A673 (cell line): Measurements from ENCODE around the gene TBX1.

Experiments used
- EZH2 ChIP-seq: fragments of 200-600 bp; sonication (generic); IDR thresholded peaks from 2 replicates; pipeline ENCODE4 v1.6.1; 2017; ENCODE audit warnings: borderline replicate concordance, low read depth, mild to moderate bottlenecking, mixed read lengths, antibody characterized with exemption, low read length; ENCODE audit not compliant: poor library complexity, severe bottlenecking
- TF ChIP-seq, protein P1 (sequence below): fragments of 300-800, 200-600 bp; sonication (generic); conservative IDR thresholded peaks from 2 replicates; pipeline ENCODE4 v1.5.1; 2017; ENCODE audit warnings: low read depth, mild to moderate bottlenecking, antibody characterized with exemption, low read length, moderate library complexity, mixed read lengths

DNA sequence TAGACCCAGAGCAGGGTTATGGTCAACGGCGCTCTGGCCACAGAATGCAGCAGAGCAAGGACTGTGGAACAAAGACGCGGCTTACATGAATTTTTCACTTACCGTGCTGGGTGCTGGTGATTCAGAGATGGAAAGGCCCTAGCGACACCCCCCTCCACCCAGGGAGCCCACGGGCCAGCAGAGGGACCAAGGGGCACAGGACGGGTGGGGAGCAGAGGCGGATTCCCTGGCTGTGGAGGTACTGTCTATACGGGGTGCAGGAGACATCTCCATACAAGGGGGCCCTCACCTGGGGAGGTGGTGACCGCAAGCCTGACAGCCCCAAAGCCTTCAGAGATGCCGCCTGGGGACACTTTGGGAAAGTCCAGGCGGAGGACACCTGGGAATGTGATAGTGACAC is 47.3 kb upstream of the TBX1 start:
- TF ChIP-seq, protein P1, sequence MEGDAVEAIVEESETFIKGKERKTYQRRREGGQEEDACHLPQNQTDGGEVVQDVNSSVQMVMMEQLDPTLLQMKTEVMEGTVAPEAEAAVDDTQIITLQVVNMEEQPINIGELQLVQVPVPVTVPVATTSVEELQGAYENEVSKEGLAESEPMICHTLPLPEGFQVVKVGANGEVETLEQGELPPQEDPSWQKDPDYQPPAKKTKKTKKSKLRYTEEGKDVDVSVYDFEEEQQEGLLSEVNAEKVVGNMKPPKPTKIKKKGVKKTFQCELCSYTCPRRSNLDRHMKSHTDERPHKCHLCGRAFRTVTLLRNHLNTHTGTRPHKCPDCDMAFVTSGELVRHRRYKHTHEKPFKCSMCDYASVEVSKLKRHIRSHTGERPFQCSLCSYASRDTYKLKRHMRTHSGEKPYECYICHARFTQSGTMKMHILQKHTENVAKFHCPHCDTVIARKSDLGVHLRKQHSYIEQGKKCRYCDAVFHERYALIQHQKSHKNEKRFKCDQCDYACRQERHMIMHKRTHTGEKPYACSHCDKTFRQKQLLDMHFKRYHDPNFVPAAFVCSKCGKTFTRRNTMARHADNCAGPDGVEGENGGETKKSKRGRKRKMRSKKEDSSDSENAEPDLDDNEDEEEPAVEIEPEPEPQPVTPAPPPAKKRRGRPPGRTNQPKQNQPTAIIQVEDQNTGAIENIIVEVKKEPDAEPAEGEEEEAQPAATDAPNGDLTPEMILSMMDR, result no peak
- TF ChIP-seq EZH2, result no peak
